HG03135 (cell line): Measurements from ENCODE around the gene RHBDD1.

Source experiments
- ATAC-seq: cut with Tn5 transposase; IDR thresholded peaks from one replicate; pipeline ENCODE4 v1.9.1; 2021; ENCODE audit warnings: mild to moderate bottlenecking, moderate library complexity; ENCODE audit not compliant: unreplicated experiment

RHBDD1 gene

DNA sequence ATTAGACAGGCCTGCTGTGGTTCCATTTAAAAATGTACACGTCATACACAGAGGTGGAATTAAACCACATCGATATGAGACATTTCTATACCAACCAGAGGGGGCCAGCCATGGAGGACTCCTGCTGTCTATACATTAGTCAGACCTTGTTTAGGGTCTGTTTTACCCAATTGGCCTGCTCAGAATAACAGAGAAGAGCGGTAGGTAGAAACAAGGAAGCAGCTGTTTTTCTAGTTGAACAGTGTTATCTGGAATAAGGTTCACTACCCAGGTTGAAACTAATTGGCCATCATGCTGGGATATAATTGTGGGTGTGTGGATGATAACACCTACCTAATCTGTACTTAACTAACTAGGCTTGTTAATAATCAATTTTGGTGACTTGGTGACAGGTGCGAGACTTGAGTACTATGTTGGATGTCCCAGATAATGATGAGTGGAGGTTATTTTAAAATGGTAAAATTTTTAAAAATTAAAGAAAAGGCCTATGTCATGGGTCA is 47.5 kb downstream of the RHBDD1 start:
- ATAC-seq = no peak

DNA sequence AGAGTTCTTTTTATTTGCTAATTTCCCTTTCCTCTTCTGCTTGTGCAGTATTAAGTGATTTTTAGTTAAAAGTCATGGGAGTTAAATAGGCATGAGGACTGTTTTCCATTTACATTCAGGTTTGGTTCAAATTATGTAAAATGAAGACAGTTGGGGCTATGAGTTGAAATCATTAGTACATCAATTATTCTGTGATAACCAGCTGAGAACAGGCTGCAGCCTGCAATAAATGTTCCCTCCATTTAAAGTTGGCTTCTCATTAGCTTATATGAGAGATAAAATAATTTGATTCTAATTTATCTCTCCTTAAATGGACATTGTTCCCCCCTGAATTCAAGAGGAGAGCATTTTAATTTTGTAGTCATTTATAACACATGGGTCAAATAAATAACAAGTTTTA is 48.3 kb downstream of the RHBDD1 start:
- ATAC-seq = no peak

DNA sequence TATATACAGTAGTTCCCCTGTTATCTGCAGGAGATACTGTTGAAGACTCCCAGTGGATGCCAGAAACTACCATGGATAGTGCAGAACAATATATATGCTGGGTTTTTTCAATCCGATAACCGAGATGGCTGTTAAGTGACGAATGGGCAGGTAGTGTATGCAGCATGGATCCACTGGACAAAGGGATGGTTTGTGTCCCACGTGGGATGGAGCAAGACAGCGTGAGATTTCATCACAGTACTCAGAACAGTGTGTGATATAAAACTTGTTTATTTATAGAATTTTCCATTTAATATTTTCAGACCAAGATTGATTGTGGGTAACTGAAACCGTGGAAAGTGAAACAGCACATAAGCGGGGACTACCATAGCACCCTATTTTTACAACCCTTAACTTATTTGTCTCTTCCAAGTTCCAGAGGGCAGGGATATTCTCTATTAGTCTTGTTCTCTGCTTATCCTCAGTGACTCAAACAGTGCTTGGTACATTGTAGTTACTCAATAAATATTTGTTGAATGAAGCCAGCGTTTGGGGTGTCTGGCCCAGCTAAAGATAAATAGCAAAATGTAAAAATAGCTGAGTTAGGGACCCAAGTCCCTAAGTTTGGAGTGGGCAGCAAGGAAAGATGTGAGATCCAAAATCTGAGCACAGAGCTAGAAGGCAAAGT is 50.0 kb downstream of the RHBDD1 start:
- ATAC-seq = no peak

DNA sequence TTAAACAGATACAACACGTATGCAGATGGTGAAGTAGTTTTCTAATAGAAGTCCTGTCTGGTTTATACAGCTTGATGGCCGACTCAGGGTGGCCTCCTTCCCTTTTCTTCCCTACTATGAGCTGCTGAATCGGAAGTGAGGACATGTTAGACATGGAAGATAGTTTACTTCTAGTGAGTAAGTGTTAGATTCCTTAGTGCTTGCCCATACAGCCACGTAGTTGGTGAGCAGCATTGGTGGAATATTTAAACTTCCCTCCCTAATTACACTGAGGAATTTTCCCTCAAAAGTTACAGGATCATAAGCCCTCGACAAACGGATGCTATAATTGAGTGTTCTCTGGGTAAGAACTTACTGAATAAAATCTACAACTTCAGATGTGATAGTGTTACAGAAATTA is 52.1 kb downstream of the RHBDD1 start:
- ATAC-seq = no peak

DNA sequence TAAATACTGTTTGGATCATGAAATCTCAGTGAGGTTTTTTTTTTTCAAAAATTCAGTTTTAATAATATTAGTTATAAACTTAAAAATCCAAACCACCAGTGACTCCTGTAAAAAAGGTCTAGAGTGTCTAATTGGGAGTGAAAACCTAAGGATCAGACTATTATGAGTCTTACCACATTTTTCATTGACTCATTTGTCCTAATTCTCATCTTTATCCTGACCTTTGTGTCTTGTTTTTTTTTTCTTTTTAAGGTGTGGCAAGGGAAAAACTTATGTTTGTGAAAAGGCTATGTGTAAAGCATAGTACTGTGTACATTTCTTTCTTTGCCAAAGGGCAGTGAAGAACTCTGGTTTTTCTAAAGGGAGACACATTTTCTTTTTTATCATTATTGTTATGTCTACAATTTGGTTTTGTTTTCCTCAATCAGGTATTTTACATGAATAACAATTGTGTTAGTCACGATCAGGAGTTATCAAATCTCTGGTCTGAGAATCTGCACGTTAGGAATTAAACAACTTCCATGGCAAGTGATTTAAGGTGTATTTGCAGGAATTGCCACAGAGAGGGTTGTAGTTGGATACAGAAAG is 52.6 kb downstream of the RHBDD1 start:
- ATAC-seq = no peak

DNA sequence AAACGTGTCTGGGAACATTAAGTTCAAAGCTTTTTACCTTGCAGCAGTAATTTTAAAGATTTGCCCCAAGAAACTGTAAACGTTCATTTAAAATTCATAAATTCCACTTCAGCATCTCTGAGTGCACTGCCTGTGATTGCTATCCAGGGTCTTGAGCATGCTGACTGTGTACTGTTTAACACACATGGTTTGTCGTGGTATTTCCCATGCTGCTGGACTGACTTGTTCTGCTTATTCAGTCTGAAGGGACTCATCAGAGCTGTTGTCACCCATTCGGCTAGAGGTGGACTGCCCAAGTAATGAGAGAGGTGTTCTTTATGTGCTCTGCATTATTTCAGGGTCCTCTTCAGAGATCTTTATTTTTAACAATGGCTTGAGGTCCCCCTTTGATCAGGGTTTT is 53.1 kb downstream of the RHBDD1 start:
- ATAC-seq = no peak

DNA sequence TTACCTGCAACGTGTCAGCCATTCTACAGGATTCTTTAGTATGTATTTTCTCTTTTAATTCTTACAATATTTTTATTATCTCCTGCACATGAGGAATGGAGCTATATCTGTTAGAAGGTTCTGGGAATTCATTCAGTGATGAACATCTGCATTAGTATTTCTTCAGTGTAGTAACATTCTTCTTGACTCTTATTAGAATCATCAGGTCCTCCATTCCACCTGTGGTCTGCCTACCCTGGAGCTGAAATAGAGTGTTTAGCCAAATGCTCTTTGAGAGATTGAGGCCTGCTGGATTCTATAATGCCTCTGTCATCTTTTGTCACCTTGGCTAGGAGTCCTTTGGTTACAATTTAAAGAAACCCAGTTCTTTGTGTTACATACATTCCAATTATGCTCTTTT is 54.4 kb downstream of the RHBDD1 start:
- no peak for ATAC-seq

DNA sequence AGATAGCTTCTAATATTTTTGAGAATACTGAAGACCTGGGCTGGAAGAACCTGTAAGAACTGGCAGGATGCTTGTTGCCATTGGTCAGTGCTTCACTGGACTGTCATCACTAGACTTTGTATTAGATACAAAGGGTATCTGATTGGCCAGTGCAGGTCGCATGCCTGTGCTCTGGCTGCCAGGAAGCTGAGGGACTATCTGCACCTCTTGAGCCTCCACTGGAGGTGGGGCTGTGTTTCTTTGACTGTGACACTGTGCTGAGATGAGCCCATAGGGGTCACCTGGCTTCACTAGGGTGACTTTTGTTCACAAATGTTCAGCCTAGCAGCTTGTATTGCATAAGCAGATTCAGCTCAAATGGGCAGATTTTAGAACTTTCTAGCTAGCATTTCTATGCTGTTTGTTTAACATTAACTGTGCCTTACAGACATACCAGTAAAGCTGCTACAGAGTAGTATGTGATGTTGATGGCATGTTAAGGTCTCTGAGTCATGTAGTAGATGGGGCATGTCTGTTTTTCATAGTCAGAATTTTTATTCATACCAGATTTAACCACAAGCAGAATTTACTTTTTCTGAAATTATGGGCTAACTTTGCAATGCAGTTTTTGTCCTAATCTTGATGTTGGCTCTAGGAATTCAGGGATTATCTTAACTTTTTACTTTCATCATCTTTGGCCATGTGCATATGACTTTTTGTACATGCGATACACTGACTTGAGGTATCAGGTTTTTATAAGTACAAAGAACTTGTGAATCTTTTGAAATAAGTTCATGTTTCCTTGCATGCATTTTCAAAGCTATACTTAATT is 56.1 kb downstream of the RHBDD1 start:
- ATAC-seq = no peak

DNA sequence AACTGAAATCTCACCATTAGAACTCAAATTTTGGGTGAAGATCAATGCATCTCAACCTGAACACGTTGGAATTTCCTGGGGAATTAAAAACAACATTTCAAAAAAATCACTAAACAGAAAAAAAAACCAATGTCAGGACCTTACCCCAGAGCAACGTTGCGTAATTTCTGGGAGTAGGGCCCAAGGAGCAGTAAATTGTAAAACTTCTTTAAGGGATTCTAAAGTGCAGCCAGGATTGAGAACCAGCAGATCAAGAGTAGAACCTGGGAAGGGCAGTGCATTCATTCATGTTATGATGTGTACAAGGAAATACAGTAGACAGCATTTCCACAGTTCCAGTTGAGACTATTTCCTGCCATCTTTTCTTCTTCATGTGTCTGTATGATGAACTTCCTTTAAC is 56.9 kb downstream of the RHBDD1 start:
- no peak for ATAC-seq

DNA sequence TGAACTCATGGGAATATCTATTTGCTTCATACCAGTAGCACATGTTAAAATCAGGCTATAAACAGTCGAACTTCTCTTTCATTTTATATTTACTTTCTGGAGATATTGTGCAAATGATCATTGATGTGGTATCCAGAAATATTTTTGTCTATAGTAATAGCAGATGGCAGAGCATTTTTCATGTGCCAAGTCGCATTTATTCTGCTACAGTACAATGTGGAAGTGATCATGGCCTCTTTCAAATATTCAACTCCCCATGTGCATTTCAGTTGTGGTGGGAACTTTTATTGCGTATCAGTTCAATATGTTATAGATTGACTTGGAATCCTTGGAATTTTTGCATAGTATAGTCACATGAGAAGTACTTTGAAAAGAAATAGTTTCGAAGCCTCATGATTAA is 57.4 kb downstream of the RHBDD1 start:
- ATAC-seq = no peak

DNA sequence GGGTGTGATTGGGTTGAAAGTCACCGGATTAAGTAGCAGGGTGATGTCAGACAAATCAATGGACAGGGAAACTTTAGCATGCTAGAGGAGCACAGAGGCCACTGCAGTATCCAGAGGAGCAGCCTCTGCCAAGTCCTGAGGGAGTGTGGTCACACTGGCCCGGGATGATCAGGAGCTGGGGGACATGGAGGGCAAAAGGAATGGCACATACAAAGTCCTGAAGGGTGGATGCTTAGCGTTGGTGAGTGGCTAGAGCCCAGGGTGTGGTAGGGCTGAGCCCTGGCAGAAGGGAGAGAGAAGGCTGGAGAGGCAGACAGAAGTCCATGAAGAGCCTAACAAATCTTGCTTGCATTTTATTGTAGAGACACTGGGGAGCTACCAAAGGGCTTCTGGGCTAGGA is 58.9 kb downstream of the RHBDD1 start:
- ATAC-seq = no peak

DNA sequence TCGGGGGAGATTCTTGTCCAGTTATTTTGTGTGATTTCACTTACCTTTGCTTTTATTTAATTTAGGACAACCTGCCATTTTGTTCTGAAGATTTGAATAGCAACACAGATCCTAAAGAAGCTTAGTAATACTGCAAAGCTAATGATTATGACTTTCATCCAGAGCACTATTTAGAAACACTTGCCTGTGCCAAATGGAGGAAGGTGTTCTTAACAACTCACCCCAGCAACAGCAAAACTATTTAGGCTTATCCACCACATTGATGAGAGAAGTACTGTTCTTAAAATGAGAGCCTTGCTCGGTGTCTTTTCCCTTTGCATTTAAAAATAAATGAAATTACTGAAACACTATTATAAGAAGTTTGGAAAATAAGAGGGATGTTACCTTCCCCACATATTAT is 59.7 kb downstream of the RHBDD1 start:
- no peak for ATAC-seq

DNA sequence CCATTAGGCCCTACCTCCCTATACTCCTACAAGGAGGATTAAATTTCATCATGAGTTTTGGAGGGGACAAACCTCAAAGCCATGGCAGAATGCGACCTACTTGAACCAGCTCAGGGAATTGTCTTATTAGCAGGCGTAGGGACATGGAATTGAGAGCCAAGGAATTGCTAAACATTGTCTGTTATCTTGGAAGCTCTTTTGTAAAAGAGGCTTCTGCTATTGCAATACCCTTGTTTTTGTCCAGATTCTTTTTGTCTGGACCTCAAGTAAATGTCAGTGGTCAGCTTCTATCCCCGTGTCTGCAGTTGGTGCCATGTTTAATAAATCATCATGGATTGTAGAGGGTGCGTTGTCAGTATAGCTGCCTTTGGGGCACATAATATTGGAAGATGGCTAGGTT is 62.3 kb downstream of the RHBDD1 start:
- no peak for ATAC-seq

DNA sequence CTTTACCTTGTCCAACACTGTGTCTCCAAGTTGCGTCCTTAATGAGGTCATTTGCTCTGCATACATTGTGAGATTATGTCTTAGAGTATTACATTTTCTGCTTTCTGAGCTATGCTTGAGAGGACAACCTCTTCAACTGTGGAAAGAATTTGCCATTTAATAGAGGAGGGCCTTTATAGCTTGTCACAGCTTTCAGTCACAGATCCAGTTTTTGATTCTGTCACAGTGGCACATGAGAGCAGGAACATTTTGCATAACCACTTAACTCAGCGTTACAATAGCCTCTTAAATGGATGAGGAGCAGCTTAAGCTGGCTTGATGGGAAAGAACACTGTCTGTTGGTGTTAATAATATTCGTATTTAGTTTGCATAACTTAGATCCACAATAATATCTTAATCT is 63.0 kb downstream of the RHBDD1 start:
- no peak for ATAC-seq

DNA sequence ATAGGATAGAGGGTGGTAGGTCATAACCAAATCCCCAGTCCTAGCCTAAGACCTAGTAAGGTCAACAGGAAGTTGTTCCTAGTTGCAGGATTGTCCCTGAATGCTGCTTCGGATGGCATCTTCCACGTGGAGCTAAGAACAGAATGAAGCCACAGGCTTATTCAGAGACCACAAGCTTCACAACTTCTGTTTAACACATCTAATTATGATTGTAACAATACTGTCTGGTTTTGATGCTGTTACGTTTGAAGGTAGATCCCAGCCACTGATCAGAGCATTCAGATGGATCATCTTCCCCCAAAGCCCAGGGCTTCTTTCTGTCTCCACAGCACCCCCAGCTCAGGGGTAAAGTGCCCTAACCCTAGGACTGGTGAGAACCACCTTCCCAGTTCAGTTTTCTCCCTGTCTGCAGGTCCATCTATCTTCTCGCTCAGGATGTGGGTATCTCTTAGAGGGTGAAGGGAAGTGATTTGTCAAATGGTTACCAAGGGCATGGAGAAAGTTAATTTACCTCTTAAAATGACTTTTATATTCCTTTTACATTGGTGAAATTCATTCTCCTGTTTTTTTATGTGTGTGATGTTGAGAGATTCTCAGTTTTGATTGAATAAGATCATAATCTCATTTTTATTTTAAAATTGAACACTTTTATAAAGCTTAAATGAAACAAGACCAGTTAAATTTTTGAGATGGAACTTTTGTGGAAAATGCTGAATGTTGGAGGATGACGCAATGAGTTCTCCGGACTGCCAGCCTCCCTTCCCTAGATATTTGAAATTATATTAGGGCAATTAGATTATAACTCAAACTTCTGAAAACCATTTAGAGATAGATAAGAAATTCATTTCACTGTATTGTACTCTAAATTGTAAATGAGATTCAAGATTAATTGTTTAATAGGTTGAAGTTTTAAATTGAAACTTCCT is 66.5 kb downstream of the RHBDD1 start:
- ATAC-seq = no peak

DNA sequence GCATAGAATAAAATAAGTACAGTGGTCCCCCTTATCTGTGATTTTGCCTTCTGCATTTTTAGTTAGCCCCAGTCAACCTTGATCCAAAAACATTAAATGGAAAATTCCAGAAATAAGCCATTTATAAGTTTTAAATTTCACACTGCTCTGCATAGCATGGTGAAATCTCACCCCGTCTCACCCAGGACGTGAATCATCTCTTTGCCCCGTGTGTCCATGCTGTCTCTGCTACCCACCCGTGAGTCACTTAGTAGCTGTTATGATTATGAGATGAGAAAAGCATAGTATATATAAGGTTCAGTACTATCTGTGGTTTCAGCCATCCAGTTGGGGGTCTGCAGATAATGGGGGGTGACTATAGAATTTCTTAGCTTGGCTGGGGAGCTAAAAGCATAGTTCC is 67.3 kb downstream of the RHBDD1 start:
- no peak for ATAC-seq

DNA sequence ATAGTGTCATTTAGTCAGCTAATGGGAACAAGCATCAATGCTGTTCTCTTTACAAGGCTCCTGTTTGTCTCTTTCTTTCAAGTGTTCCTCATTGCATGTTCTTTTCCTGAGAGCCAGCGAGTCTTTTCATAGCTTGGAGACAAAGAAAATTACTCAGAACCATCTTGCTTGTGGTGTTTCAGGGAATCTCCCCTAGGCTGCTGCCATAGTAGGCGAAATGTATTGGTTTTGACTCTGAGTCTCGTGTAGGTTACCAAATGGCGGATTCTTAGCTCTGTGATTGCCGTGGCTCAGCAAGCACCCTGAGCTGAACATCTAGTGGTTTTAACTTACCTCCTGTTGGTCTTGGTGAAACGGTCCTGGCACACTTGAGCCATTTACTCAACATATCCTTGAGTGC is 68.7 kb downstream of the RHBDD1 start:
- peak; percentile 32 for ATAC-seq

DNA sequence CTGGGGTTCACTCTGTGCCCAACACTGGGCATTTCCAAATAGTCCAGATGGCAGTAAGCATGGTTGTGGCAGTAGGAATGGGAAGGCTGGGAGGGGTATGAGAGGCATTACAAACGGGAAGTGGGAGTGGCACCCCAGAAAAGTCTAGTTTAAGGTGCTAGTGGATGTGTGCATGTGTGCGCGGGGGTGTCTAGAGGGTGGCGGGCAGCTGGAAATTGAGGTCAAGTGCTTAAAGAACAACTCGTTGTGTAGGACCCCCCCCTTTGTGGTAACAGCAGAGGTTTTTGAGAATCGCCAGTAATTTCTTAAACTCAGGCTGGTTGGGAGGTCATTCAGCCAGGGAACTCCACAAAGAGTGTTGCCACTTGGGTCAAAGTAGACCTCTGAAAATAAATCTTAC is 69.9 kb downstream of the RHBDD1 start:
- ATAC-seq = peak; percentile 15

DNA sequence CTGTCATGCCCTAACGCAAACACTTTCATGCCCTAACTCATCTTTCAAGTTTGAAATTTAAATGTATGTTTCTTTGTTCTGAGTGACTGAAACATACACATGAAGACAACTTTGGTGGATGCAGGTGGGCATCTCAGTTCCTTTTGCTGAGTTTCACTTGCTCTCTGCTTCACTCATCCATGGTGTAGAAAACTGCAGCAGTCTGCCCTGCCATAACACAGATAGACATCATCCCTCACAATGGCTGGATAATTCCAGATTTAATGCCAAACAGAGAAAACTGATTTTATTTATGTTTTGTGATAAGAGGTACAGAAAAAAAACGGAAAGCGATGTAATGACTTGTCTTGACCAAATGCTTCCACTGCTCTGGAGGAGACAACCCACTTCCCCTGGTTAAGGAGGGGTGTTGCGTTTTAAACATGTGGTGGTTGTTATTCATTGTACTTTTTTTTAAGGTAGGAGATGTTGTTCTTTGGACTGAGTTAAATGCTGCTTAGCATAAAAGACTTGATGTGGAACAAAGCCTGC is 70.4 kb downstream of the RHBDD1 start:
- peak; percentile 86 for ATAC-seq

DNA sequence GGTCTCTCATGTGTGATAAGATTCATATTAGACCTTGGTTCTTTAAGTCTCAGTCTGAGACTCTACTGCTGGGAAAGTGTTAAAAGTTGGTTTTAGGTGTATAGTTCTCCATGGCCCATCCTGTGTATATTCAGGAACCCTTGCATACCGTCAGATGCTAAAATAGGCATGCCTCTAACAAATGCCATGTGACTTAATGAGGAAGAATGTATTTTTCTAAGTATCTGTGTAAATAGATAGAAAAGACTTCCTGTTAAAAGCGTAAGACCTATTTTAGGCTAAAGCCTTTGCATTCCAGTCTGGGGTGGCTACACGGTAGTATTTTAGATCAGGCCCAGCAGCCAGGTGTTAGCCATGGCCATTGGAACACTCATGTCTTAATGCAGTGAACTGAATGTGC is 73.3 kb downstream of the RHBDD1 start:
- ATAC-seq = no peak

DNA sequence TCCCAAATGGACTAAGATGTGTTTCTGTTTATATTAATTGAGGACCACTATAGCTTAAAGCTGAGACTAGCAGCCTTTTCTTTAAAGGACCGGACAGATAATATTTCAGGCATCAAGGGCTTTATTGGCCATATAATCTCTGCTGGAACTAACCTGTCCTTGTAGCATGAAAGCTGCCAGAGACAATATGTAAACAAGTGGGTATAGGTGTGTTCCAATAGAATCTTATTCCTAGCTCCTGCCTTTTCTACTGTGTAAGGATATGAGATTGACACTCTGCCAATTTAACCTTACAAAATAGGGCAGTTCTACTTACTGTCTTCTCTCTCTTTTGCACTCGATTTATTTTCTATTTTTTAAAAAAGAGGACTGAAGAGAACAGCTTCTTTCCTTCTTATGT is 74.0 kb downstream of the RHBDD1 start:
- no peak for ATAC-seq
